Measurements from ENCODE around the gene RAPSN. TPM values are rescaled to one million over a fixed set of nuclear protein-coding genes. Genes with fewer than 3 reads are reported as not detected.

RAPSN gene
- total and polyA plus RNA-seq, 2 of the 8 experiments (the other 6 are each of a cell fraction or from before 2014, with no cell fraction given), result 0.06 to 0.34 TPM

- TF ChIP-seq CBX5 (IDR thresholded peaks at IDR 0.05; ENCODE audit: low read depth, low read length) (no peak), HDAC6 (IDR thresholded peaks at IDR 0.05; ENCODE audit: low read depth, low read length) (no peak), FOSL1 (IDR thresholded peaks at IDR 0.05; ENCODE audit: insufficient read depth, low read depth, low read length) (no peak), GABPA (IDR thresholded peaks at IDR 0.05; ENCODE audit: borderline replicate concordance, insufficient read depth, low read length) (no peak), KDM1A (IDR thresholded peaks at IDR 0.05; ENCODE audit: borderline replicate concordance, low read length) (no peak), KDM5A (IDR thresholded peaks at IDR 0.05; ENCODE audit: low read length) (no peak), TCF12 (IDR thresholded peaks at IDR 0.05; ENCODE audit: low read depth, low read length) (no peak), NANOG (IDR thresholded peaks at IDR 0.05; ENCODE audit: insufficient read depth, low read depth, low read length, poor library complexity, severe bottlenecking) (no peak), RAD21 (IDR thresholded peaks at IDR 0.05 in 1 of 2, conservative IDR thresholded peaks at IDR 0.05 in 1 of 2; ENCODE audit: low read depth in 2 of 2, low read length in 2 of 2) (no peak), BCL11A (IDR thresholded peaks at IDR 0.05; ENCODE audit: low read depth in 2 of 2, low read length in 2 of 2) (no peak), MAFK (IDR thresholded peaks at IDR 0.05; ENCODE audit: low read depth, low read length) (no peak), SRF (IDR thresholded peaks at IDR 0.05; ENCODE audit: low read depth, low read length) (no peak), CTBP2 (IDR thresholded peaks at IDR 0.05; ENCODE audit: borderline replicate concordance, insufficient read depth, insufficient read length, low read length) (no peak)
- POLR2A ChIA-PET (ENCODE audit: partially characterized antibody), result interaction anchor here (2.0 kb wide), 1 partner anchor 18 kb away, joined by 4 read pairs; no protein-coding TSS in a partner anchor
- no peak overlapping the region for H3K27ac ChIP-seq (ENCODE audit: low read depth, low read length)
These were observed 5.1 kb downstream of the RAPSN start for GRCh38 chr11:47443817-47444216.

More at GRCh38 chr11:47443817-47444216, 5.1 kb downstream of the RAPSN start:
- no peaks in the 10 kb centered on the region for H3K79me2 ChIP-seq (ENCODE audit: control insufficient read depth in 1 of 2, insufficient read depth in 2 of 2, low read length in 2 of 2)
- H2BK15ac ChIP-seq (ENCODE audit: low read length), result no peak overlapping the region
- no peak overlapping the region for H2BK5ac ChIP-seq (ENCODE audit: low read depth, low read length)
- H3K36me3 ChIP-seq (ENCODE audit: control insufficient read depth in 2 of 4, insufficient read depth in 4 of 4, low read length in 3 of 4), result no peaks in the 10 kb centered on the region
- WGBS, 2 experiments (ENCODE audit: extremely low coverage in 1 of 2, insufficient coverage in 1 of 2, insufficient read length in 1 of 2, insufficient replicate concordance in 2 of 2, low coverage in 1 of 2, low lambda C conversion rate in 2 of 2, missing lambda C conversion rate in 1 of 2), result 90% methylated on average over 3 of the region's 3 CpGs; no CpG with 5 or more reads in 1 of the 2 experiments
- H2BK120ac ChIP-seq (replicated peaks; ENCODE audit: low read depth, low read length), result no peak overlapping the region
- no peak overlapping the region for H4K8ac ChIP-seq (ENCODE audit: extremely low read depth, insufficient read depth, low read length)
- no peaks in the 10 kb centered on the region for H4K20me1 ChIP-seq (replicated peaks in 1 of 2; ENCODE audit: control insufficient read depth in 1 of 2, insufficient read depth in 2 of 2, low read length in 2 of 2)
- no peak overlapping the region for H3K14ac ChIP-seq (ENCODE audit: insufficient read length)
- DNase-seq (ENCODE audit: low read depth in 1 of 2, low spot score in 2 of 2) (no peak), FAIRE-seq (no peak)
- H4K91ac ChIP-seq (replicated peaks; ENCODE audit: insufficient read length, low read length), result no peak overlapping the region
- H3K9ac ChIP-seq (replicated peaks in 1 of 4; ENCODE audit: extremely low read depth in 1 of 4, low read depth in 3 of 4, low read length in 3 of 4), result no peak overlapping the region
- H3K4me3 ChIP-seq (ENCODE audit: extremely low read depth in 1 of 4, insufficient read depth in 2 of 4, low read depth in 3 of 4, low read length in 4 of 4), result no peak overlapping the region
- no peak overlapping the region for H4K5ac ChIP-seq (ENCODE audit: insufficient read length, low read depth, low read length)
- no peaks in the 10 kb centered on the region for H3K27me3 ChIP-seq (replicated peaks in 1 of 4; ENCODE audit: control insufficient read depth in 3 of 4, extremely low read depth in 1 of 4, insufficient read depth in 3 of 4, low read length in 3 of 4)
- no peak overlapping the region for H2BK12ac ChIP-seq (ENCODE audit: low read depth, low read length)
- H3K23ac ChIP-seq (ENCODE audit: insufficient read length), result no peak overlapping the region
- no peaks in the 10 kb centered on the region for H3K79me1 ChIP-seq (ENCODE audit: low read depth, low read length)
- H3K23me2 ChIP-seq (ENCODE audit: low read depth, low read length), result no peaks in the 10 kb centered on the region
- H2AK5ac ChIP-seq (ENCODE audit: low read depth, low read length), result no peak overlapping the region
- H2AFZ ChIP-seq (ENCODE audit: low read length), result no peak overlapping the region
- H3K4ac ChIP-seq (replicated peaks; ENCODE audit: insufficient read length, low read depth, low read length), result no peak overlapping the region
- no peak overlapping the region for H3K56ac ChIP-seq (replicated peaks; ENCODE audit: insufficient read length, low read depth, low read length)
- no peaks in the 10 kb centered on the region for H3K9me3 ChIP-seq (ENCODE audit: insufficient read depth in 2 of 2, low read depth in 1 of 2, low read length in 1 of 2)
- no peak overlapping the region for H3K4me2 ChIP-seq (ENCODE audit: insufficient read depth in 1 of 2, low read depth in 2 of 2, low read length in 2 of 2)
- CTCF ChIA-PET (ENCODE audit: partially characterized antibody), result interaction anchor here (0.6 to 3.5 kb wide), 9 partner anchors 8 to 164 kb away, joined by 3 to 21 read pairs (median 3); no protein-coding TSS in a partner anchor
- H3K4me1 ChIP-seq (replicated peaks in 1 of 4; ENCODE audit: control insufficient read depth in 3 of 4, insufficient read depth in 4 of 4, low read length in 3 of 4), result no peaks in the 10 kb centered on the region; a peak in 1 of 7 replicates
- no peak overlapping the region for H2BK20ac ChIP-seq (ENCODE audit: low read length)
- no peak overlapping the region for H3K18ac ChIP-seq (ENCODE audit: extremely low read depth, low read length)
